Stomach (tissue), 9 donors: Measurements from ENCODE around the gene NID2. TPM values are rescaled to one million over a fixed set of nuclear protein-coding genes. Genes with fewer than 3 reads are reported as not detected.

Source experiments
- DNase-seq, 2 donors: peaks; one replicate each; pipeline versions ENCODE4 v3.0.0 to v3.0.0-alpha.2; 2013 to 2019
- H3K27ac ChIP-seq, 5 donors: fragments of 200-600 bp in 4 of 5; sonication (generic) in 4 of 5; one replicate each; pipeline ENCODE4 v1.5.1; 2013 to 2019; ENCODE audit warnings: mild to moderate bottlenecking in 1 of 5, moderate library complexity in 1 of 5
- H3K27me3 ChIP-seq, 3 donors: fragments of 200-600 bp; sonication (generic); one replicate each; pipeline ENCODE4 v1.5.1; 2017 to 2019; ENCODE audit warnings: mixed run types in 1 of 3
- H3K36me3 ChIP-seq, 4 donors: fragments of 200-600 bp; sonication (generic); 1 replicate in 3 of 4; 2 replicates in 1 of 4; pipeline ENCODE4 v1.5.1; 2016 to 2019
- H3K4me1 ChIP-seq, 4 donors: fragments of 200-600 bp; sonication (generic); one replicate each; pipeline ENCODE4 v1.5.1; 2016 to 2019
- H3K4me3 ChIP-seq, 4 donors: fragments of 200-600 bp; sonication (generic) in 3 of 4; one replicate each; pipeline ENCODE4 v1.5.1; 2016 to 2019; ENCODE audit warnings: mild to moderate bottlenecking in 1 of 4
- H3K9me3 ChIP-seq, 4 donors: fragments of 200-600 bp; sonication (generic); one replicate each; pipeline ENCODE4 v1.5.1; 2016 to 2019
- CTCF ChIP-seq, 7 experiments: fragments of 450-650 bp in 4 of 7; fragments of 200-600 bp in 3 of 7; sonication (generic) in 3 of 7; IDR thresholded peaks; one replicate each; pipeline ENCODE4 v1.5.1; 2016 to 2019; ENCODE audit warnings: antibody characterized with exemption in 7 of 7, control low read depth in 2 of 7, mild to moderate bottlenecking in 1 of 7
- EP300 ChIP-seq: sonication (generic); formaldehyde crosslinking; IDR thresholded peaks from one replicate; pipeline ENCODE4 v1.6.1; 2017; ENCODE audit warnings: antibody characterized with exemption
- POLR2A ChIP-seq, 4 donors: fragments of 450-650 bp; IDR thresholded peaks; one replicate each; pipeline ENCODE4 v1.6.1; 2016; ENCODE audit warnings: antibody characterized with exemption in 4 of 4, control low read depth in 2 of 4, mild to moderate bottlenecking in 1 of 4, moderate library complexity in 1 of 4
- POLR2AphosphoS5 ChIP-seq, 3 donors: sonication (generic); formaldehyde crosslinking; IDR thresholded peaks; one replicate each; pipeline ENCODE4 v1.6.1; 2016; ENCODE audit warnings: antibody characterized with exemption in 3 of 3
- WGBS, 5 donors: extraction: QIAGEN DNeasy Blood & Tissue Kit in 3 of 5; methylation state at CpG; one replicate each; pipeline versions ENCODE4 v1.1.5 to v1.1.7; 2013 to 2018; 5-methylcytosine and 5-hydroxymethylcytosine counted together
- intact Hi-C: fragments of 100-400 bp; cut with DNase I; formaldehyde crosslinking; loops from one replicate; pipeline ENCODE4 v1.15.1; 2023; ENCODE audit warnings: low total_unique reads
- polyA plus RNA-seq, 3 donors: library from polyadenylated mRNA; stranded (reverse); fragments of 200-250 nt; gene quantifications; one replicate each; pipeline ENCODE4 v1.2.3, GENCODE V29; 2013
- total RNA-seq, 5 donors: library from RNA; depleted of rRNA; stranded (reverse); fragments of >200 nt; gene quantifications; one replicate each; pipeline versions ENCODE4 v1.1.0 to v1.2.3, GENCODE V29; 2014 to 2016
- donor health status: healthy with polysubstance abuse.
- donor health status: Bipolar disorder and iron deficiency.
- donor health status: healthy.

Gene NID2
- total and polyA plus RNA-seq, 8 donors: 1.7 to 67.0 (median 14.2) TPM

GRCh38 chr14:52106840-52107239 is 38.0 kb upstream of the NID2 start:
- H3K4me1 ChIP-seq: peaks cover 0 to 13% (median 4%) of the 10 kb centered on the region in 4 donors
- H3K27ac ChIP-seq: peak overlapping the region in 3 of 5 donors; percentile 33 to 56 (median 46)
- DNase-seq: peak in 1 of 2 donors; percentile 57
- no peak overlapping the region for H3K4me3 ChIP-seq
- no peaks in the 10 kb centered on the region for H3K36me3 ChIP-seq
- WGBS, 5 donors: 23 to 44% (median 25%) methylated on average over 5 of the region's 5 CpGs
- intact Hi-C loops: no loop called here
- no peaks in the 10 kb centered on the region for H3K27me3 ChIP-seq
- TF ChIP-seq POLR2AphosphoS5 (IDR thresholded peaks at IDR 0.05) (no peak), POLR2A (IDR thresholded peaks at IDR 0.05) (no peak), CTCF (IDR thresholded peaks at IDR 0.05) (no peak), EP300 (no peak)
- H3K9me3 ChIP-seq: no peaks in the 10 kb centered on the region

GRCh38 chr14:52103416-52103815 is 34.6 kb upstream of the NID2 start:
- TF ChIP-seq POLR2AphosphoS5 (IDR thresholded peaks at IDR 0.05): no peak
- no peak for TF ChIP-seq EP300
- TF ChIP-seq CTCF (IDR thresholded peaks at IDR 0.05): no peak
- TF ChIP-seq POLR2A (IDR thresholded peaks at IDR 0.05): no peak
- no peaks in the 10 kb centered on the region for H3K36me3 ChIP-seq
- H3K27ac ChIP-seq: no peak overlapping the region
- no peak for DNase-seq
- WGBS, 5 donors: 73 to 91% (median 89%) methylated on average over 8 of the region's 8 CpGs
- intact Hi-C loops: no loop called here
- no peaks in the 10 kb centered on the region for H3K27me3 ChIP-seq
- H3K9me3 ChIP-seq: no peaks in the 10 kb centered on the region
- H3K4me3 ChIP-seq: no peak overlapping the region
- H3K4me1 ChIP-seq: peaks cover 0 to 13% (median 4%) of the 10 kb centered on the region in 4 donors

- WGBS, 5 donors: 89 to 92% (median 91%) methylated on average over 4 of the region's 4 CpGs
- Histone ChIP-seq H3K27me3 (no peaks in the 10 kb centered on the region), H3K27ac (no peak overlapping the region), H3K36me3 (no peaks in the 10 kb centered on the region), H3K4me1 (no peaks in the 10 kb centered on the region), H3K9me3 (no peaks in the 10 kb centered on the region), H3K4me3 (no peak overlapping the region)
- intact Hi-C loops: no loop called here
- DNase-seq: no peak
- TF ChIP-seq EP300 (no peak), CTCF (IDR thresholded peaks at IDR 0.05) (no peak), POLR2A (IDR thresholded peaks at IDR 0.05) (no peak), POLR2AphosphoS5 (IDR thresholded peaks at IDR 0.05) (no peak)
Measured at GRCh38 chr14:52095794-52096193, 26.9 kb upstream of the NID2 start.

GRCh38 chr14:52095336-52095735 is 26.5 kb upstream of the NID2 start:
- Histone ChIP-seq H3K9me3 (no peaks in the 10 kb centered on the region), H3K27ac (no peak overlapping the region), H3K4me1 (no peaks in the 10 kb centered on the region), H3K36me3 (no peaks in the 10 kb centered on the region), H3K27me3 (no peaks in the 10 kb centered on the region), H3K4me3 (no peak overlapping the region)
- intact Hi-C loops: no loop called here
- no peak for TF ChIP-seq CTCF (IDR thresholded peaks at IDR 0.05)
- no peak for TF ChIP-seq EP300
- no peak for TF ChIP-seq POLR2A (IDR thresholded peaks at IDR 0.05)
- no peak for TF ChIP-seq POLR2AphosphoS5 (IDR thresholded peaks at IDR 0.05)
- DNase-seq: no peak
- WGBS, 5 donors: 69 to 82% (median 73%) methylated on average over 3 of the region's 3 CpGs
